Measurements from ENCODE around the gene GPN3.
"Not testable (repeated sequence)": the region's sequence is repeated elsewhere in the genome, so short reads cannot be mapped to it uniquely, and the experiment has no call there.

The GPN3 gene

DNA sequence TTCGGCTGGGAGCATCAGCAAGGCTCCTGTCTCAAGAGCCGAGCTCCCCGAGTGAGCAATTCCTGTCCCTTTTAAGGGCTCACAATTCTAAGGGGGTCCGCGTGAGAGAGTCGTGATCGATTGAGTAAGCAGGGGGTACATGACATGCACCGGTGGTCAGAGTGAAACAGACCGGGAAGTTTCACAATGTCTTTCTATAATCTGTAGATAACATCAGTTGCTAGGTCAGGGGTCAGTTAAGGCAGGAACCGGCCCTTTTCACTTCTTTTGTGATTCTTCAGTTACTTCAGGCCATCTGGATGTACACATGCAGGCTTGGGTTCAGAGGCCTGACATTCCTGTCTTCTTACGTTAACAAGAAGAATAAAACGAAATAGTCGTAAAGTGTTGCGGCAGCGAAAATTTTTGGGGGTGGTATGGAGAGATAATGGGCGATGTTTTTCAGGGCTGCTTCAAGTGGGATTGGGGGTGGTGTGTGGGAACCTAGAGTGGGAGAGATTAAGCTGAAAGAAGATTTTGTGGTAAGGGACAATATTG, 62.9 kb downstream of the GPN3 start:
- DNase-seq; H3K9me3 ChIP-seq (ENCODE audit: severe bottlenecking); H3K27me3 ChIP-seq (ENCODE audit: insufficient read depth, low read depth, severe bottlenecking); H3K4me3 ChIP-seq (ENCODE audit: low read depth, low read length): not testable (repeated sequence)
- H3K36me3 ChIP-seq: peaks cover 24% of the 10 kb centered on the region
- H3K27ac ChIP-seq: peak overlapping the region; percentile 18; the same call in 1 of the 2 replicates

DNA sequence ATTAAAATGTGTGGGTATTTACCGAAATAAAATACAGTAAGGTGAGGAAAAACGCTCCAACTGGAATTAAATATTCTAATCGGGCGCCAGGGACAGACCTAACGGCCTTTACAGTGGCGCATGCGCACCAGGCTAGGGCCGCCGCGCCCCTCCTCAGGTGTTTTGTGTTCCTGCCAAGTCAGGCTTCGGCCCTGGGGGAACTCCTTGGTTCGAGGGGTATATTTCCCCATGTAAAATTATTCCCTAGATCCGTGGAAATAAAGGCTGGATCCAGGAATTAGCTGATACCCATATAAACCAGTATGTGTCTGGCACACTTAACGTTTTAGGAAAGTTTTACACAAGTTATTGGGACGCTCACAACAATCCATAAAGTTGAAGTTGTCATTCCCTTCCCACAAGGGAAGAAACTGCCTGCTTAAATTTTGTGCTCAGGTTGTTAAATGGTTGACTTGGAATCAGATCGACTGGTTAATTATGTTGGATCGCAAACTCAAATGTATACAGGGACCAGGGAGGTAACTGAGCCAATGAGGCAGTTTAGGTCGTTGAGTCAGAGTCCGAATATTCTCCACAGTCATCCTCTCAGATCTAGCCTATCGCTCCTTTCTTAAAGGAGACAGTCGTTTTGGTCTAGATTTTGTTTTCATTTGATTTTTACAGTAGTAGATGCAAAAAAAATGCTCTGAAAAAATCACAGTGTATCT, 63.9 kb downstream of the GPN3 start:
- Histone ChIP-seq H3K36me3 (peaks cover 33% of the 10 kb centered on the region), H3K4me3 (ENCODE audit: low read depth, low read length) (peak overlapping the region; percentile 83), H3K27me3 (ENCODE audit: insufficient read depth, low read depth, severe bottlenecking) (no peaks in the 10 kb centered on the region), H3K27ac (peak overlapping the region; percentile 97), H3K9me3 (ENCODE audit: severe bottlenecking) (no peaks in the 10 kb centered on the region)
- peak; percentile 78 for DNase-seq
- TF ChIP-seq, protein P1, sequence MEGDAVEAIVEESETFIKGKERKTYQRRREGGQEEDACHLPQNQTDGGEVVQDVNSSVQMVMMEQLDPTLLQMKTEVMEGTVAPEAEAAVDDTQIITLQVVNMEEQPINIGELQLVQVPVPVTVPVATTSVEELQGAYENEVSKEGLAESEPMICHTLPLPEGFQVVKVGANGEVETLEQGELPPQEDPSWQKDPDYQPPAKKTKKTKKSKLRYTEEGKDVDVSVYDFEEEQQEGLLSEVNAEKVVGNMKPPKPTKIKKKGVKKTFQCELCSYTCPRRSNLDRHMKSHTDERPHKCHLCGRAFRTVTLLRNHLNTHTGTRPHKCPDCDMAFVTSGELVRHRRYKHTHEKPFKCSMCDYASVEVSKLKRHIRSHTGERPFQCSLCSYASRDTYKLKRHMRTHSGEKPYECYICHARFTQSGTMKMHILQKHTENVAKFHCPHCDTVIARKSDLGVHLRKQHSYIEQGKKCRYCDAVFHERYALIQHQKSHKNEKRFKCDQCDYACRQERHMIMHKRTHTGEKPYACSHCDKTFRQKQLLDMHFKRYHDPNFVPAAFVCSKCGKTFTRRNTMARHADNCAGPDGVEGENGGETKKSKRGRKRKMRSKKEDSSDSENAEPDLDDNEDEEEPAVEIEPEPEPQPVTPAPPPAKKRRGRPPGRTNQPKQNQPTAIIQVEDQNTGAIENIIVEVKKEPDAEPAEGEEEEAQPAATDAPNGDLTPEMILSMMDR (IDR thresholded peaks at IDR 0.05; ENCODE audit: low read depth, low read length): no peak

DNA sequence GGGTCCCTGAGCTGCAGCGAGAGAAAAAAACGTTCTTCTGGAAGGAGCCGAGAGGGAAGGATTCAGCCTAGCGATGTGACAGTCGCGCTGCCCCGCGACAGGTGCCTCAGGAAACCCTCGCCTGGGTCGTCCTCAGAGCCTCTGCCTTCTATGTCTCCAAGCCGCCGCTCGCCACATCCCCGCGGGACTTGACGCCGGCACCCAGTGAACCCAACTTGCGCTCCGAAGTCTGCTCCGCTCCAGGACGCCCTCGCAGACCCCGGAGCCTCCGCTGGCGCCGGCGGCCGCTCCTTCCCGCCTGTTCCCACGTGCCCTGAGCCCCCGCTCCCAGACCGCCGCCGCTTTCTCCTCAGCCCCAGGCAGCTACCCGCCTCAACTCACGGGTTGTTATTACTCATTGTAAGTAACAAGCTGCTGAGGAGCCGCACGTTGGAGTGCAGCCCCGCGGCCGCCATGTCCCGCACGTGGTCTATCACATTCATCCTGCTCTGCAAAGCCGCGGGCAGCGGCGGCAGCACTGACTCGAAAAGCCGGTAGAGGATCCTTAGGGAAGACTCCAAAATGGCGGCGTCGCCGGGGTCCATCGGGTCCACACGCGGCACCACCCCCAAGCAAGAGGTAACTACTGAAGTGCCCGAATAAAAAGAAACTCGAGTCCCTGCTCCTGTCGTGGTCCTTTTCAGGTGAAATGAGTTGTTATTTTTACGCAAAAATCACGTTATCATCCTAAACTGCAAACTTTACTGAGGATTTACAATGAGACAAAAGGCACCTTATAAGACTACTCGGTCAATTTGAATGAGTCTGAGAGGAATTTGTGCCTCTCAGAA, 64.7 kb downstream of the GPN3 start, which contains the start of gene ANAPC7:
TSS of gene ANAPC7 (minus strand) at position 563 of the 830 bp plus-strand sequence. CDS start at position 482, 81 bp downstream.
- TF ChIP-seq, protein P1 (IDR thresholded peaks at IDR 0.05; ENCODE audit: low read depth, low read length): no peak
- H3K27ac ChIP-seq: peak within 1 kb of the TSS; percentile 97
- peak within 1 kb of the TSS; percentile 83 for H3K4me3 ChIP-seq (ENCODE audit: low read depth, low read length)

More for the DNA sequence above, 64.7 kb downstream of the GPN3 start, which contains the start of gene ANAPC7:
- Histone ChIP-seq H3K36me3 (peaks cover 39% of the 10 kb centered on the region), H3K9me3 (ENCODE audit: severe bottlenecking) (no peaks in the 10 kb centered on the region), H3K27me3 (ENCODE audit: insufficient read depth, low read depth, severe bottlenecking) (no peaks in the 10 kb centered on the region)
- DNase-seq: peak; percentile 92
